Natural killer cell (primary cell): ENCODE data around the gene C1RL. TPM values are rescaled to one million over a fixed set of nuclear protein-coding genes. Genes with fewer than 3 reads are reported as not detected.

Experiments
- ATAC-seq, 3 donors: fragments of 150-1000 bp in 2 of 3; fragments of 200-7000 bp in 1 of 3; cut with Tn5 transposase; 1 replicate in 1 of 3; 2 replicates in 2 of 3; pipeline ENCODE4 v1.10.0; 2021; ENCODE audit warnings: mild to moderate bottlenecking in 2 of 3, moderate library complexity in 2 of 3
- DNase-seq, 2 donors: peaks; one replicate each; pipeline versions ENCODE4 v3.0.0 to v3.0.0-alpha.2; 2013 to 2021; ENCODE audit warnings: mixed read lengths in 1 of 2
- H3K27ac ChIP-seq: one replicate; pipeline ENCODE4 v1.5.1; 2013; ENCODE audit warnings: mild to moderate bottlenecking, low read length
- H3K27me3 ChIP-seq: one replicate; pipeline ENCODE4 v1.6.1; 2013; ENCODE audit warnings: low read length; ENCODE audit not compliant: control insufficient read depth, insufficient read depth
- H3K36me3 ChIP-seq: one replicate; pipeline ENCODE4 v1.6.1; 2013; ENCODE audit warnings: low read length; ENCODE audit not compliant: control insufficient read depth, insufficient read depth
- H3K4me1 ChIP-seq: one replicate; pipeline ENCODE4 v1.6.1; 2013; ENCODE audit warnings: low read length; ENCODE audit not compliant: control insufficient read depth, insufficient read depth
- H3K4me3 ChIP-seq: one replicate; pipeline ENCODE4 v1.5.1; 2013; ENCODE audit warnings: low read length
- H3K9me3 ChIP-seq: one replicate; pipeline ENCODE4 v1.6.1; 2013; ENCODE audit warnings: low read length; ENCODE audit not compliant: control insufficient read depth, insufficient read depth
- H3K27ac Mint-ChIP-seq, 2 donors: one replicate each; pipeline ENCODE4 v1.8.0; 2022; ENCODE audit warnings: mild to moderate bottlenecking in 2 of 2, mixed read lengths in 2 of 2, moderate library complexity in 1 of 2
- H3K27me3 Mint-ChIP-seq, 2 donors: one replicate each; pipeline ENCODE4 v1.8.0; 2022; ENCODE audit warnings: low read depth in 2 of 2, mixed read lengths in 2 of 2
- H3K36me3 Mint-ChIP-seq: one replicate; pipeline ENCODE4 v1.8.0; 2022; ENCODE audit warnings: mixed read lengths
- H3K4me1 Mint-ChIP-seq, 2 donors: one replicate each; pipeline ENCODE4 v1.8.0; 2022; ENCODE audit warnings: mixed read lengths in 2 of 2
- H3K4me3 Mint-ChIP-seq: one replicate; pipeline ENCODE4 v1.8.0; 2022; ENCODE audit warnings: mild to moderate bottlenecking, moderate library complexity, mixed read lengths
- H3K9me3 Mint-ChIP-seq, 2 donors: one replicate each; pipeline ENCODE4 v1.8.0; 2022; ENCODE audit warnings: mixed read lengths in 2 of 2
- WGBS: methylation state at CpG from one replicate; pipeline ENCODE4 v1.1.7; 2013; ENCODE audit warnings: missing lambda C conversion rate; ENCODE audit not compliant: insufficient coverage; 5-methylcytosine and 5-hydroxymethylcytosine counted together
- intact Hi-C: fragments of 100-400 bp; cut with micrococcal nuclease; formaldehyde crosslinking; loops from one replicate; pipeline ENCODE4 v1.14.2; 2022
- total RNA-seq, 4 donors: library from RNA; stranded (reverse); fragments of 120-200 nt in 1 of 4; gene quantifications; one replicate each; pipeline versions ENCODE4 v1.2.3 to v1.2.4, GENCODE V29; 2013 to 2022
- TF ChIP-seq, protein P1 (sequence below): fragments of 200-600 bp; IDR thresholded peaks from one replicate; pipeline ENCODE4 v1.8.0; 2022; ENCODE audit warnings: antibody characterized with exemption

Gene C1RL
- total RNA-seq, 3 donors from 2014 or later (not counting 1 experiment from before 2014, with no cell fraction given), result 29.1 to 35.5 (median 31.0) TPM

- intact Hi-C loops, result no loop called here
- Mint-ChIP-seq H3K36me3 (no peaks in the 10 kb centered on the region), H3K4me1 (peaks cover 0 to 8% of the 10 kb centered on the region in 2 donors), H3K4me3 (no peak overlapping the region), H3K9me3 (no peaks in the 10 kb centered on the region), H3K27me3 (peaks cover 20 to 29% of the 10 kb centered on the region in 2 donors), H3K27ac (no peak overlapping the region)
- DNase-seq (no peak), ATAC-seq (no peak)
- Histone ChIP-seq H3K36me3 (no peaks in the 10 kb centered on the region), H3K27ac (no peak overlapping the region), H3K9me3 (no peaks in the 10 kb centered on the region), H3K4me1 (no peaks in the 10 kb centered on the region), H3K4me3 (no peak overlapping the region), H3K27me3 (no peaks in the 10 kb centered on the region)
- WGBS, result 89% methylated on average over 6 of the region's 6 CpGs
- TF ChIP-seq, protein P1, sequence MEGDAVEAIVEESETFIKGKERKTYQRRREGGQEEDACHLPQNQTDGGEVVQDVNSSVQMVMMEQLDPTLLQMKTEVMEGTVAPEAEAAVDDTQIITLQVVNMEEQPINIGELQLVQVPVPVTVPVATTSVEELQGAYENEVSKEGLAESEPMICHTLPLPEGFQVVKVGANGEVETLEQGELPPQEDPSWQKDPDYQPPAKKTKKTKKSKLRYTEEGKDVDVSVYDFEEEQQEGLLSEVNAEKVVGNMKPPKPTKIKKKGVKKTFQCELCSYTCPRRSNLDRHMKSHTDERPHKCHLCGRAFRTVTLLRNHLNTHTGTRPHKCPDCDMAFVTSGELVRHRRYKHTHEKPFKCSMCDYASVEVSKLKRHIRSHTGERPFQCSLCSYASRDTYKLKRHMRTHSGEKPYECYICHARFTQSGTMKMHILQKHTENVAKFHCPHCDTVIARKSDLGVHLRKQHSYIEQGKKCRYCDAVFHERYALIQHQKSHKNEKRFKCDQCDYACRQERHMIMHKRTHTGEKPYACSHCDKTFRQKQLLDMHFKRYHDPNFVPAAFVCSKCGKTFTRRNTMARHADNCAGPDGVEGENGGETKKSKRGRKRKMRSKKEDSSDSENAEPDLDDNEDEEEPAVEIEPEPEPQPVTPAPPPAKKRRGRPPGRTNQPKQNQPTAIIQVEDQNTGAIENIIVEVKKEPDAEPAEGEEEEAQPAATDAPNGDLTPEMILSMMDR, result no peak
Measured at GRCh38 chr12:7072035-7072434, 37.0 kb downstream of the C1RL start.

DNA sequence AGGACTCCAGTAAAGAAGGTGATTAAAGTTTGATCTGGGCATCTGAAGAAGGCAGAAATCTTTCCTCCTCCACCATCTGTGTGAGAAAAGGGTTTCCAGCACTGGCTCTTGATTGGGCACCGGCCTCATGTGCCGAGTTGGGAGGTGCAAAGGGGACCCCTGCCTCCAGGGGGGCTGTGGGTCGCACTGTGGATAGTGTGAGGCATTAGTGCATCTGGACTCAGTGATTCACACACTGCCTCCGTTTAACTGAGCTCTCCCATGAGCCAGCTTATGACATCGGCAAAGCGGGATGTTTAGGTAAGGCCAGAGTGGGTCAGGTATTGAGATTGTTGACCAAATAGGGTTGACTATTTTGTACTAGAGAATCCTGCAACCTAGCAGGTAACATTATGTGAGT lies 39.6 kb downstream of the C1RL start:
- no peak overlapping the region for H3K27ac ChIP-seq
- Mint-ChIP-seq H3K36me3 (no peaks in the 10 kb centered on the region), H3K4me1 (no peaks in the 10 kb centered on the region), H3K9me3 (no peaks in the 10 kb centered on the region), H3K4me3 (no peak overlapping the region), H3K27me3 (peaks cover 17 to 29% of the 10 kb centered on the region in 2 donors), H3K27ac (no peak overlapping the region)
- no peak overlapping the region for H3K4me3 ChIP-seq
- H3K9me3 ChIP-seq, result no peaks in the 10 kb centered on the region
- H3K27me3 ChIP-seq, result no peaks in the 10 kb centered on the region
- 90% methylated on average over 6 of the region's 6 CpGs for WGBS
- H3K4me1 ChIP-seq, result no peaks in the 10 kb centered on the region
- intact Hi-C loops, result no loop called here
- TF ChIP-seq, protein P1, result no peak
- DNase-seq (no peak), ATAC-seq (no peak)
- no peaks in the 10 kb centered on the region for H3K36me3 ChIP-seq

DNA sequence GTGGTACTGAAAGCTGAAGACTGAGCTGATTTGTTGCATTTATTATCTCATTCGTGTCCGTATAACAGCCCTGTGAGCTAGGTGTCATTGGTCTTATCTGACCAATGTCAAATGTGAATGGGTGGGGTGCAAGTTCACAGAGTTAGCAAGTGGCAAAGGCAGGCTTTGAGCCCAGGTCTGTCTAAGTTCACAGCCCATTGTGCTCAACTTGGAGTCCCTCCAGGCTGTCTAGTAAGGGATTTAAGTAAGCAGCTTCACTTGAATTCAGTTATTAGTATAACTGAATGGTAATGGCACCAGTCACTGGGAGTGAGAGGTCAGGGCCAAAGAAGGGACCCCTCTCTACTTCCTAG lies 40.0 kb downstream of the C1RL start:
- 60% methylated on average over 2 of the region's 2 CpGs for WGBS
- Mint-ChIP-seq H3K9me3 (no peaks in the 10 kb centered on the region), H3K4me3 (no peak overlapping the region), H3K4me1 (no peaks in the 10 kb centered on the region), H3K27ac (no peak overlapping the region), H3K27me3 (peaks cover 17 to 27% of the 10 kb centered on the region in 2 donors), H3K36me3 (no peaks in the 10 kb centered on the region)
- no peak for DNase-seq
- Histone ChIP-seq H3K27me3 (no peaks in the 10 kb centered on the region), H3K4me3 (no peak overlapping the region), H3K4me1 (no peaks in the 10 kb centered on the region), H3K27ac (no peak overlapping the region), H3K9me3 (no peaks in the 10 kb centered on the region), H3K36me3 (no peaks in the 10 kb centered on the region)
- TF ChIP-seq, protein P1, result no peak
- no peak for ATAC-seq
- intact Hi-C loops, result no loop called here

DNA sequence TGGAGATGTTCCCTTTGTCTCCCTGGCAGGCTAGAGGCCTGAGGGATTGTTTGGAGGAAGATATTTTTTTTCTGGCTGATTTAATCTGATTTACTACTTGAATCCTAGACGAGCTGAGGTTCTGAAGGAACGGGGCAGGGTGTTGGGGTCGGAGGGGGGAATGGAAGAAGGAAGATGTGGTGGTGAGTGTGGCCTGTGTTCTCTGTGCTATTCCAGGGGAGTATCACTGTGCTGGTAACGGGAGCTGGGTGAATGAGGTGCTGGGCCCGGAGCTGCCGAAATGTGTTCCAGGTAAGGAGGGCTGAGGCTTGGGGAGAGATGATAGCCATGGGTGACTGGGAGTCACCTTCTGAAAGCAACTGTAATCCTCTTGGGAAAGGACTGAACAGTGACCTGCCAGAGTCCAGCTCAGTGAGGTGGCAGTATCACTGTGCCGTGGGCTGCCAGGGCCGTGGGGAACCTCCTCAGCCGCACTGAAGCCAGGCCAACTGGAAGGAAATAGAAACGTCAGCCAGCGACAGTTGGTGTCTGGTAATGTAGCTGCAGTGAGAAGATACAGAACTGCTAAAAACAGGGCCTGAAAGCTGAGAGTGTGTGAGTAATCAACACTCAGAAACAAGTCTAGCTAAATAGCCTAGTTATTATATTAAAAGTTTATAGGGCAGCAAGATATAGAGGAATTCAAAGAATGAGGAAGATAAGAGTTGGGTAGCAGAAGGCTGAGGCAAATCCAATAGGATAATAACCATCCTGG lies 40.6 kb downstream of the C1RL start:
- H3K36me3 ChIP-seq, result no peaks in the 10 kb centered on the region
- no peaks in the 10 kb centered on the region for H3K4me1 Mint-ChIP-seq
- H3K27ac ChIP-seq, result no peak overlapping the region
- no peaks in the 10 kb centered on the region for H3K9me3 ChIP-seq
- DNase-seq, result no peak
- no peak overlapping the region for H3K4me3 ChIP-seq
- peak in 1 of 3 donors; percentile 48 for ATAC-seq
- no peak overlapping the region for H3K27ac Mint-ChIP-seq
- no peaks in the 10 kb centered on the region for H3K9me3 Mint-ChIP-seq
- peaks cover 13 to 22% of the 10 kb centered on the region in 2 donors for H3K27me3 Mint-ChIP-seq
- TF ChIP-seq, protein P1, result no peak
- H3K27me3 ChIP-seq, result no peaks in the 10 kb centered on the region
- 57% methylated on average over 11 of the region's 11 CpGs for WGBS
- no peaks in the 10 kb centered on the region for H3K4me1 ChIP-seq
- no peaks in the 10 kb centered on the region for H3K36me3 Mint-ChIP-seq
- no peak overlapping the region for H3K4me3 Mint-ChIP-seq
- intact Hi-C loops, result no loop called here
